ENCODE data around the gene ARPC5L. TPM values are rescaled to one million over a fixed set of nuclear protein-coding genes. Genes with fewer than 3 reads are reported as not detected.

The ARPC5L gene
- total RNA-seq, 6 experiments from 2014 or later: 15.2 to 25.7 (median 20.6) TPM

- H3K27me3 ChIP-seq: no peaks in the 10 kb centered on the region
- ATAC-seq (no peak), DNase-seq (no peak)
- H3K4me1 ChIP-seq: peaks cover 0 to 15% (median 5%) of the 10 kb centered on the region in 4 donors
- H3K36me3 ChIP-seq: peaks cover 0 to 37% (median 19%) of the 10 kb centered on the region in 4 donors
- no peak for TF ChIP-seq POLR2A (IDR thresholded peaks at IDR 0.05)
- TF ChIP-seq, protein P1, sequence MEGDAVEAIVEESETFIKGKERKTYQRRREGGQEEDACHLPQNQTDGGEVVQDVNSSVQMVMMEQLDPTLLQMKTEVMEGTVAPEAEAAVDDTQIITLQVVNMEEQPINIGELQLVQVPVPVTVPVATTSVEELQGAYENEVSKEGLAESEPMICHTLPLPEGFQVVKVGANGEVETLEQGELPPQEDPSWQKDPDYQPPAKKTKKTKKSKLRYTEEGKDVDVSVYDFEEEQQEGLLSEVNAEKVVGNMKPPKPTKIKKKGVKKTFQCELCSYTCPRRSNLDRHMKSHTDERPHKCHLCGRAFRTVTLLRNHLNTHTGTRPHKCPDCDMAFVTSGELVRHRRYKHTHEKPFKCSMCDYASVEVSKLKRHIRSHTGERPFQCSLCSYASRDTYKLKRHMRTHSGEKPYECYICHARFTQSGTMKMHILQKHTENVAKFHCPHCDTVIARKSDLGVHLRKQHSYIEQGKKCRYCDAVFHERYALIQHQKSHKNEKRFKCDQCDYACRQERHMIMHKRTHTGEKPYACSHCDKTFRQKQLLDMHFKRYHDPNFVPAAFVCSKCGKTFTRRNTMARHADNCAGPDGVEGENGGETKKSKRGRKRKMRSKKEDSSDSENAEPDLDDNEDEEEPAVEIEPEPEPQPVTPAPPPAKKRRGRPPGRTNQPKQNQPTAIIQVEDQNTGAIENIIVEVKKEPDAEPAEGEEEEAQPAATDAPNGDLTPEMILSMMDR (IDR thresholded peaks at IDR 0.05): no peak
- intact Hi-C loops (cut with DNase I): no loop called here
- peak overlapping the region in 2 of 3 donors; percentile 67 to 88 for H3K27ac ChIP-seq
- WGBS (ENCODE audit: insufficient coverage, low coverage, low lambda C conversion rate, missing lambda C conversion rate): 8% methylated on average over 7 of the region's 12 CpGs
- H3K4me3 ChIP-seq: peak overlapping the region; percentile 86 to 97 (median 94)
- H3K9me3 ChIP-seq: no peaks in the 10 kb centered on the region
Observed at GRCh38 chr9:124860582-124861341, 1.2 kb upstream of the ARPC5L start.

DNA sequence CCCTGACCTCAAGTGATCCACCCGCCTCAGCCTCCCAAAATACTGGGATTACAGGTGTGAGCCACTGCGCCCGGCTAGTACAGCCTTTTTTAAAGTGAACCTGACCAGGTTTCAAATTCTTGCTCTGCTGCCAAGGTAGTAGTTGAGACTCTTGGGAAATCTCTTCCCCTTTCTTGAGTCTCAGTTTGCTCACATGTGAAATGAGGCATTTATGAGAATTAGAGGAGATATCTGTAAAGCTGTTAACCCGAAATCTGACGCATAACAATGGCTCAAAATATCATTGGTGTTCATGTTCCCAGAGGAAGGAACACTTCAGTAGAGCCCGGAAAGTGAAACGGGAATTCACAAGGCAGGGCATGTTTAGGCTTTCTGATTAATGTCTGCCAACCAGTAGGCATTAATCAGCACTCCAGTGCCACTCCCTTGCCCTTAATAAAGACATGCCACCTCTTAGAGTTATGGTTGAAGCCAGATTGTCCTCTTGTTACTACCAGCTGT lies 1.5 kb downstream of the ARPC5L start:
- Histone ChIP-seq H3K4me3 (no peak overlapping the region), H3K4me1 (peaks cover 0 to 22% (median 5%) of the 10 kb centered on the region in 4 donors), H3K27ac (no peak overlapping the region), H3K27me3 (no peaks in the 10 kb centered on the region), H3K36me3 (peaks cover 0 to 23% (median 13%) of the 10 kb centered on the region in 4 donors), H3K9me3 (no peaks in the 10 kb centered on the region)
- intact Hi-C loops (cut with DNase I): no loop called here
- DNase-seq (no peak), ATAC-seq (no peak)
- TF ChIP-seq, protein P1 (IDR thresholded peaks at IDR 0.05): no peak
- TF ChIP-seq POLR2A (IDR thresholded peaks at IDR 0.05): no peak
- WGBS (ENCODE audit: insufficient coverage, low coverage, low lambda C conversion rate, missing lambda C conversion rate): 68% methylated on average over 6 of the region's 7 CpGs

GRCh38 chr9:124868511-124869465 lies 6.9 kb downstream of the ARPC5L start:
- H3K4me3 ChIP-seq: peak overlapping the region; percentile 76 to 98 (median 85)
- H3K4me1 ChIP-seq: peaks cover 0 to 24% (median 7%) of the 10 kb centered on the region in 4 donors
- H3K27ac ChIP-seq: peak overlapping the region; percentile 67 to 92 (median 79)
- intact Hi-C loops (cut with DNase I): no loop called here
- DNase-seq (peak; percentile 92 to 93 (median 93)), ATAC-seq (peak; percentile 92 to 97 (median 94))
- H3K27me3 ChIP-seq: no peaks in the 10 kb centered on the region
- 0% methylated on average over 10 of the region's 101 CpGs for WGBS (ENCODE audit: insufficient coverage, low coverage, low lambda C conversion rate, missing lambda C conversion rate)
- H3K36me3 ChIP-seq: peaks cover 0 to 3% (median under 1%) of the 10 kb centered on the region in 4 donors
- TF ChIP-seq, protein P1 (IDR thresholded peaks at IDR 0.05): no peak
- TF ChIP-seq POLR2A (IDR thresholded peaks at IDR 0.05): peak; percentile 97
- no peaks in the 10 kb centered on the region for H3K9me3 ChIP-seq

GRCh38 chr9:124869466-124869985 lies 7.6 kb downstream of the ARPC5L start:
- no peaks in the 10 kb centered on the region for H3K27me3 ChIP-seq
- intact Hi-C loops (cut with DNase I): no loop called here
- peaks cover 0 to 24% (median 7%) of the 10 kb centered on the region in 4 donors for H3K4me1 ChIP-seq
- no peak for TF ChIP-seq POLR2A (IDR thresholded peaks at IDR 0.05)
- TF ChIP-seq, protein P1 (IDR thresholded peaks at IDR 0.05): no peak
- under 1% methylated on average over 26 of the region's 41 CpGs for WGBS (ENCODE audit: insufficient coverage, low coverage, low lambda C conversion rate, missing lambda C conversion rate)
- H3K9me3 ChIP-seq: no peaks in the 10 kb centered on the region
- DNase-seq (peak in 2 of 3 donors; percentile 43 to 54), ATAC-seq (peak; percentile 14 to 35 (median 29))
- H3K27ac ChIP-seq: peak overlapping the region; percentile 67 to 92 (median 79)
- peak overlapping the region; percentile 76 to 98 (median 85) for H3K4me3 ChIP-seq
- peaks cover 0 to 9% (median 4%) of the 10 kb centered on the region in 4 donors for H3K36me3 ChIP-seq

All from right lobe of liver (tissue), 6 donors.